Measurements from ENCODE around the gene MLLT6. TPM values are rescaled to one million over a fixed set of nuclear protein-coding genes. Genes with fewer than 3 reads are reported as not detected.

The MLLT6 gene
- polyA plus RNA-seq, 2 of the 4 experiments (the other 2 are of a cell fraction): 28.3 to 28.9 TPM

DNA sequence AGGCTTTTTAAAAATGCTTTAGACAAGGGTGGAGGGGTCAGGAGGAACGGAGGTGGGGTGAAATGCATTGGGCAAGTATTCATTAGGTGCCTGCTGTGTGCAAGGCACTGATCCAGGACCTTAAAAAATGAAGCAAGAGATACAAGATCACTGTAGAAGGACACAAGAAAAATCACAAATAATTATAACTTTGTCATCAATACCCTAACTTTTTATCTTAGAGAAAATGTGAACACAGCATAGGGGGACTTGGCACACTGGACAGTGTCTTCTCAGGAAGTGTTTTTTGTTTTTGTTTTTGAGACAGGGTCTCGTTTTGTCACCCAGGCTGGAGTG, 37.3 kb upstream of the MLLT6 start:
- FAIRE-seq: no peak
- no peak for TF ChIP-seq EP300 (IDR thresholded peaks at IDR 0.05)
- TF ChIP-seq, protein P1, sequence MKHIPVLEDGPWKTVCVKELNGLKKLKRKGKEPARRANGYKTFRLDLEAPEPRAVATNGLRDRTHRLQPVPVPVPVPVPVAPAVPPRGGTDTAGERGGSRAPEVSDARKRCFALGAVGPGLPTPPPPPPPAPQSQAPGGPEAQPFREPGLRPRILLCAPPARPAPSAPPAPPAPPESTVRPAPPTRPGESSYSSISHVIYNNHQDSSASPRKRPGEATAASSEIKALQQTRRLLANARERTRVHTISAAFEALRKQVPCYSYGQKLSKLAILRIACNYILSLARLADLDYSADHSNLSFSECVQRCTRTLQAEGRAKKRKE (CRISPR knock-in tag; IDR thresholded peaks at IDR 0.05; ENCODE audit: low read depth): no peak
- TF ChIP-seq, protein P2, sequence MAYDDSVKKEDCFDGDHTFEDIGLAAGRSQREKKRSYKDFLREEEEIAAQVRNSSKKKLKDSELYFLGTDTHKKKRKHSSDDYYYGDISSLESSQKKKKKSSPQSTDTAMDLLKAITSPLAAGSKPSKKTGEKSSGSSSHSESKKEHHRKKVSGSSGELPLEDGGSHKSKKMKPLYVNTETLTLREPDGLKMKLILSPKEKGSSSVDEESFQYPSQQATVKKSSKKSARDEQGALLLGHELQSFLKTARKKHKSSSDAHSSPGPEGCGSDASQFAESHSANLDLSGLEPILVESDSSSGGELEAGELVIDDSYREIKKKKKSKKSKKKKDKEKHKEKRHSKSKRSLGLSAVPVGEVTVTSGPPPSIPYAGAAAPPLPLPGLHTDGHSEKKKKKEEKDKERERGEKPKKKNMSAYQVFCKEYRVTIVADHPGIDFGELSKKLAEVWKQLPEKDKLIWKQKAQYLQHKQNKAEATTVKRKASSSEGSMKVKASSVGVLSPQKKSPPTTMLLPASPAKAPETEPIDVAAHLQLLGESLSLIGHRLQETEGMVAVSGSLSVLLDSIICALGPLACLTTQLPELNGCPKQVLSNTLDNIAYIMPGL (CRISPR knock-in tag; IDR thresholded peaks at IDR 0.05; ENCODE audit: borderline replicate concordance): no peak
- TF ChIP-seq HOXB5 (CRISPR knock-in tag; IDR thresholded peaks at IDR 0.05): no peak
- TF ChIP-seq, protein P3, sequence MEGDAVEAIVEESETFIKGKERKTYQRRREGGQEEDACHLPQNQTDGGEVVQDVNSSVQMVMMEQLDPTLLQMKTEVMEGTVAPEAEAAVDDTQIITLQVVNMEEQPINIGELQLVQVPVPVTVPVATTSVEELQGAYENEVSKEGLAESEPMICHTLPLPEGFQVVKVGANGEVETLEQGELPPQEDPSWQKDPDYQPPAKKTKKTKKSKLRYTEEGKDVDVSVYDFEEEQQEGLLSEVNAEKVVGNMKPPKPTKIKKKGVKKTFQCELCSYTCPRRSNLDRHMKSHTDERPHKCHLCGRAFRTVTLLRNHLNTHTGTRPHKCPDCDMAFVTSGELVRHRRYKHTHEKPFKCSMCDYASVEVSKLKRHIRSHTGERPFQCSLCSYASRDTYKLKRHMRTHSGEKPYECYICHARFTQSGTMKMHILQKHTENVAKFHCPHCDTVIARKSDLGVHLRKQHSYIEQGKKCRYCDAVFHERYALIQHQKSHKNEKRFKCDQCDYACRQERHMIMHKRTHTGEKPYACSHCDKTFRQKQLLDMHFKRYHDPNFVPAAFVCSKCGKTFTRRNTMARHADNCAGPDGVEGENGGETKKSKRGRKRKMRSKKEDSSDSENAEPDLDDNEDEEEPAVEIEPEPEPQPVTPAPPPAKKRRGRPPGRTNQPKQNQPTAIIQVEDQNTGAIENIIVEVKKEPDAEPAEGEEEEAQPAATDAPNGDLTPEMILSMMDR (IDR thresholded peaks at IDR 0.05): no peak
- no peak for TF ChIP-seq HEYL (CRISPR knock-in tag; IDR thresholded peaks at IDR 0.05)
- no peak for TF ChIP-seq EHF (CRISPR knock-in tag; IDR thresholded peaks at IDR 0.05)
- TF ChIP-seq, protein P4, sequence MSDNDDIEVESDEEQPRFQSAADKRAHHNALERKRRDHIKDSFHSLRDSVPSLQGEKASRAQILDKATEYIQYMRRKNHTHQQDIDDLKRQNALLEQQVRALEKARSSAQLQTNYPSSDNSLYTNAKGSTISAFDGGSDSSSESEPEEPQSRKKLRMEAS (IDR thresholded peaks at IDR 0.05): no peak
- TF ChIP-seq, protein P5, sequence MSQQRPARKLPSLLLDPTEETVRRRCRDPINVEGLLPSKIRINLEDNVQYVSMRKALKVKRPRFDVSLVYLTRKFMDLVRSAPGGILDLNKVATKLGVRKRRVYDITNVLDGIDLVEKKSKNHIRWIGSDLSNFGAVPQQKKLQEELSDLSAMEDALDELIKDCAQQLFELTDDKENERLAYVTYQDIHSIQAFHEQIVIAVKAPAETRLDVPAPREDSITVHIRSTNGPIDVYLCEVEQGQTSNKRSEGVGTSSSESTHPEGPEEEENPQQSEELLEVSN (IDR thresholded peaks at IDR 0.05; ENCODE audit: borderline replicate concordance, low read depth): no peak
- no peak for TF ChIP-seq CEBPB (IDR thresholded peaks at IDR 0.05)
- no peak for TF ChIP-seq KDM1A (IDR thresholded peaks at IDR 0.05; ENCODE audit: low read depth)
- TF ChIP-seq EHMT2 (IDR thresholded peaks at IDR 0.05; ENCODE audit: low read depth): no peak
- TF ChIP-seq RNF2 (IDR thresholded peaks at IDR 0.05; ENCODE audit: borderline replicate concordance, low read depth): no peak
- no peak for TF ChIP-seq MYC (IDR thresholded peaks at IDR 0.05; ENCODE audit: borderline replicate concordance, low read length)
- Histone ChIP-seq H3K27ac (no peak overlapping the region), H3K4me3 (no peak overlapping the region), H3K4me2 (no peak overlapping the region), H3K9me3 (no peaks in the 10 kb centered on the region), H3K4me1 (peaks cover 19% of the 10 kb centered on the region)
- POLR2A ChIA-PET: interaction anchor here (1.7 kb wide), 1 partner anchor 110 kb away, joined by 8 read pairs; no protein-coding TSS in a partner anchor
- WGBS (ENCODE audit: missing lambda C conversion rate): 0% methylated on average over 2 of the region's 2 CpGs
- CTCF ChIA-PET: interaction anchor here (0.5 to 26.0 kb wide), 73 partner anchors 8 to 1654 kb away, joined by 3 to 435 read pairs (median 5); partner anchors contain the start of genes ARHGAP23, CISD3, EPOP and GPR179
- DNase-seq (ENCODE audit: low read depth in 1 of 2, low spot score in 1 of 2): no peak
- ATAC-seq: no peak

DNA sequence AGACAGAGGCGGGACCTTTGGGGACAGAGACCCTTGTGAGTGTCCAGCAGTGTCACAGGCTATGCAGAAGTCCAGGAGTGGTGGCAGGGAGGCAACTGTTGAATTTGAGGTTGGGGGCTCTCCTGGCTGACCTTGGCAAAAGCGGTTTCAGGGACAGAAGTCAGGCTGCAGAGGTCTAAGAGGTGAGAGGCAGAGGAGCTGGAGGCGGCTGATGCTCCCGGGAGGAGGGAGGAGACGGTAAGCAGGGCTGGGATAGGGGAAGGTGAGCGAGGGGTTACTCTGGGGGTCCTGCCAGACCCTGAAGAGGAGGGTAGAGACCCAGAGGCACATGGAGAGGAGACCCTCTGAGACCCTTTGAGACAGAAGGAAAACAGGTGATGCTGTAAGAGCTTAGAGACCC, 35.6 kb upstream of the MLLT6 start:
- Histone ChIP-seq H3K4me3 (no peak overlapping the region), H3K27ac (no peak overlapping the region), H3K9me3 (no peaks in the 10 kb centered on the region), H3K4me1 (peaks cover 27% of the 10 kb centered on the region), H3K4me2 (no peak overlapping the region)
- 19% methylated on average over 6 of the region's 6 CpGs for WGBS (ENCODE audit: missing lambda C conversion rate)
- no peak for DNase-seq (ENCODE audit: low read depth in 1 of 2, low spot score in 1 of 2)
- ChIA-PET CTCF (interaction anchor here (0.5 to 26.0 kb wide), 21 partner anchors 8 to 321 kb away, joined by 3 to 435 read pairs (median 9); partner anchors contain the start of gene SRCIN1), POLR2A (no interaction called here)
- no peak for FAIRE-seq
- ATAC-seq: no peak
- TF ChIP-seq, protein P1 (CRISPR knock-in tag; IDR thresholded peaks at IDR 0.05; ENCODE audit: low read depth): no peak
- TF ChIP-seq SMC3 (IDR thresholded peaks at IDR 0.05): no peak

Data from A549 (cell line).